Germinal center (tissue), 1 donor: ENCODE data around the gene GALNT6.

Experiments
- DNase-seq: peaks from one replicate; pipeline ENCODE4 v3.0.0; 2012; ENCODE audit warnings: mixed read lengths, low spot score

The GALNT6 gene, protein sequence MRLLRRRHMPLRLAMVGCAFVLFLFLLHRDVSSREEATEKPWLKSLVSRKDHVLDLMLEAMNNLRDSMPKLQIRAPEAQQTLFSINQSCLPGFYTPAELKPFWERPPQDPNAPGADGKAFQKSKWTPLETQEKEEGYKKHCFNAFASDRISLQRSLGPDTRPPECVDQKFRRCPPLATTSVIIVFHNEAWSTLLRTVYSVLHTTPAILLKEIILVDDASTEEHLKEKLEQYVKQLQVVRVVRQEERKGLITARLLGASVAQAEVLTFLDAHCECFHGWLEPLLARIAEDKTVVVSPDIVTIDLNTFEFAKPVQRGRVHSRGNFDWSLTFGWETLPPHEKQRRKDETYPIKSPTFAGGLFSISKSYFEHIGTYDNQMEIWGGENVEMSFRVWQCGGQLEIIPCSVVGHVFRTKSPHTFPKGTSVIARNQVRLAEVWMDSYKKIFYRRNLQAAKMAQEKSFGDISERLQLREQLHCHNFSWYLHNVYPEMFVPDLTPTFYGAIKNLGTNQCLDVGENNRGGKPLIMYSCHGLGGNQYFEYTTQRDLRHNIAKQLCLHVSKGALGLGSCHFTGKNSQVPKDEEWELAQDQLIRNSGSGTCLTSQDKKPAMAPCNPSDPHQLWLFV

DNA sequence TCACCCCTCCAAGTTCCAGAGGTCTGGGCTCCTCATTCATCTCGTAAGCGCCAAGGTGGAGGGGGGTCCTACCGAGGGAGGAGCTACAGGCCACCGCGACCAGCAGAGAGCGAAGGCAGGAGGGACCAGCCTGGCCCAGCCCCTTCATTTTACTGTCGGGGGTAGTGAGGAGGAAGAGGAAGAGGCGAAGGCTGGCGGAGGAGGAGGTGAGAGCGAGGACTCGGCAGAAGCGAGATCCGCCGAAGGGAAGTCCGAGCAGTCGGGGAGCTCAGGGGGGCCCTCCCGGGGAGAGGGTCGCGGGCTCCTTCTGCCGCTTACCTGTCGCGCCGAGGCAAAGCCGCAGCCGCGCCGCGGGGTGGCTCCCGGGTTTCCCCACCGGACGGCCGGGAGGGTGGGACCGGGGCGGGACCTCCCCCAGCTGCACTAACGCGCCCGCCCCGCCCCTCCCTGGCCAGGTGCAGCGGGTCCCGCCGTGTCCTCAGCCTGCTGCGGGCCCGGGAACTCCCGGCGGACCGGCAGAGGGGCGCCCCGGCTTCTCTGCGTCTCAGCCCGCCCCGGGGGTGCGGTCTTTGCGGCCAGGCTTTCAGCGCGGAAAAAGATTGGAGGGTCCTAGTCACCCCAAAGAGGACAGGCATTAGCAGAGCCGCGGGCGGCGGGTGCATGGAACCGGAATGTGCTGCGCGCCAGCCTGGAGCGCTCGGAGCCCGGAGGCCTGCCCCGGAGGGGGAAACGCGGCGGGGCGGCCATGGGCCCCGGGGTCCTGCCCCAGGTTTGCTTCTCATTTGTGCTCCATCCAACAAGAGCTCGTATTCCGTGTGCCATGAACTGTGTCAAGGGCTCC lies at the start of gene GALNT6:
TSS of gene GALNT6 (minus strand) at position 124 of the 841 bp plus-strand sequence. CDS start 11,625 bp downstream, outside the sequence.
- DNase-seq = peak; percentile 88

DNA sequence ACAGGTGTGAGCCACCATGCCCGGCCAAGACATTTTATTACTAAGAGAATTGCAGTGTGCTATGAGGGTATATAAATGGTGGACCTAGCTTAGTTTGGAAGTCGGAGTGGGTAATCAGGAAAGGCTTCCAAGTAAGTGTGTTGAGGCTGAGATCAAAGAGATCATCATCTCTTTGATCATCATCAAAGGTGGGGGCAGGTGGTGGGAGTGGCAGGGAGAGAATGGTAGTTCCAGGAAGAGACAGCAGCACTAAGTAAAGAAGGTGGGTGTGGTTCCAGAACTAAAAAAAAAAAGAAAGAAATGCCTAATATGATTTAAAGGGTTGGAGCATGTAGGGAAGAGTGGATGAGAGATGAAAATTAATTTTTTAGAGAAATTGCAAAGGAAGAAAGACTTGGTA lies 48.1 kb upstream of the GALNT6 start:
- no peak for DNase-seq

DNA sequence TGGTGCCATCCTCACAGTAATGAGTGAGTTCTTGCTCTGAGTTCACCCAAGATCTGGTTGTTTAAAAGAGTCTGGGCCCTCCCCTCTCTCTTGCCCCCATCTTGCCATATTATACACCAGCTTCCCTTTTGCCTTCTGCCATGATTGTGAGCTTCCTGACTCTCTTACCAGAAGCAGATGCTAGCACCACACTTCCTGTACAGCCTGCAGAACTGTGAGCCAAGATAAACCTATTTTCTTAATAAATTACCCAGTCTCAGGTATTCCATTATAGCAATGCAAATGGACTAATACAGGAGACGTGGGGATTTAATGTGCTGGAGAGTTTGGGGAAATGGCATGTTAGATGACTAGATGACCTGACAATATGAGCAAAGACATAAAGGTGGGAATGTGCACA lies 46.2 kb upstream of the GALNT6 start:
- DNase-seq = no peak

DNA sequence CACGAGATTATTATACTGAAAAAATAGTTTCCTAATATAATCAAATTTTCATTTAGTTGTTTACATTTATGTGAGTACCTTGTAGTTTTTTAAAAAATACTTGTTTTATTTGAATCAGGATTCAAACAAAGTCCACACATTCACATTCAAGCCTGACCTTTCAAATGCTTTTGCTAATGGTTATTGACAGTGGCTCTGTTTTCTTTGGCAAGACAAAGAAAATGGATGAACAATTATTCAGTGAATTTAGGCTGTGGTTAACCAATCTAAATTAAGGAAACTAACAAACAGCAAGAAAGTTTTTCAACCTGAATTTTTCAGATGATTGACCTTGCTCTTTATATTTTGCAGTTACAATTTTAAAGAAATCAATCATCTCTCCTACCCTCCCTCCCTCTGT lies 43.1 kb upstream of the GALNT6 start:
- DNase-seq = no peak

DNA sequence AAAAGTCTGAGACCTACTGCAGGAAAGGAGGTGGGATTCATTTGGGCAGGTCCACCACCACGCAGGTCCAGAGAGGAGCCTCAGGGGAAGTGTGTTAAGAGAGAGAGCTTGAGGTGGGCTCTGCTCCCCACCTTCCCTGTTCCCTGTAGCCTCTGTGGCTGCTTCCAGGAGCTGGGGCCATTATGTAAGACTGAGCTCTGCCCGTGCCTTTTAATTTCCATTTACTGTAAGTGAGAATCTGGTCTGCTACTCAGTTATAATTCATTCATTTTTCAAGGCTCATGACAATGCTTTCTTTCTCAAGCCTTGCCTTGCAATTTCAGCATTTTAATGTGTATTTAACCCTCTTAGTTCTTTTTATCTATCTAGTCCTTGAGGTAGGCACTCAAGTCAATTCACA lies 41.7 kb upstream of the GALNT6 start:
- no peak for DNase-seq

DNA sequence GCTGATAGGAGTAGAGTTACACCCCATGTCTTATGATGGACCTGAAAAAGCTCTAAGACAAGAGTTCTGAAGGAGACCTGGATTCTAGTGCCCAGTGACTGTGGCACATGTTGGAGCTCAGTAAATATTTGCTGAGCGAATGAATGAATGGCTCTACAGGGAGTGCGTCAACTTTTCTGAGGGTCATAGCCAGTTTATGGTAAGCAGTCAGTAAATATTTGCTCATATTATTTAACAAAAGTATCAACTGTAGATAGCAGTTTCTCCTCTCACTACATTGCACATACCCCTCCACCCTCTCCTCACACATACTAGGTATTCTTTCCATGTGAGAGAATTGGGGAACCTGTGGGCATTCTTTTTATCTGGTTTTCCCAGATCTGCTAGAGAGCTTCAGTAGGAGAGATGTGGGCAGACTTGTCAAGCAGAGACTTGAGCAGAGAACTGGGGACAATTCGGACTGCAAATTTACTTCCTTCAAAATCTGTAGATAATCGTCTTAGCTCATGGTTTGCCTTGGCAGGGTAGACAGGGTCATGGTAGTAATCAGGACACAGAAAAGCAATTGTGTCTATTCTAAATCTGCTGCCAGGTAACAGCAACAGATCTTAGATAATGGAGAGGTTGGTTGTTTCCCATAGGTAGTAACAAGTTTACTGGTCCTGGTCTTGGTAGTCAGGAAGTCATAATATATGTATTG lies 39.1 kb upstream of the GALNT6 start:
- DNase-seq = no peak

DNA sequence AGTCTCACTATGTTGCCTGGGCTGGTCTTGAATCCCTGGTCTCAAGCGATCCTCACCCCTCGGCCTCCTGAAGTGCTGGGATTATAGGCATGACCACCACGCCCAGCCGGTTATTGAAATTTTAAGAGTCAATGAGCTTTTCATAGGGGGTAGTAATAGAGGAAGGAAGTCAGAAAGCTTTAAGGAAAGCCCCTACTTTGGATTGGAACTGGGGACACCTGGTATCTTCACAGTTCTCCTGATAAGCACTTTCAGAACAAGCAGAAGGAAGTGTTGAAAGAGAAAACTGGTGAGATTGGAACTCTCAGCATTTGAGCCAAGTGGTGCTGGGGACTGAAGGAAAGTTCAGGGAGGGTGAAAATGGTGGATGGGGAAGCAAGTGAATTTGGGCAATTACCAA lies 38.5 kb upstream of the GALNT6 start:
- no peak for DNase-seq

DNA sequence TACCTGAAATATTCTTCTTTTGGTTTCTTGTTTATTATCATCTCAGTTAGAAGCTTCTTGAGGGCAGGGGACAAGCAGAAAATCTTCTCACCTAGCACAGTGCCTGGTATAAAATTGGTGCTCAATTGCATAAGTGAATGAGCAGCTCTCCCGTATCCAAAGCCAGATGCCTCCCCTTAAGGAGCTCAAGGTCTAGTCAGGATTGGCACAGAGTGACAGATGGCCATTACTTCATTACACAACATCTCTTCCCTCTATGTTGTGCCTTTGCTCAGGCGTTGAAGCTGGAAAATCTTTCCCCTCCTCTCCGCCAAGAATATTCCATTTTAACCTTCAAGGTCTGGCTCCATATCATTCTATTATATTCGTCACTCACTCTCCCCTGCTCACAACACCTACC lies 37.0 kb upstream of the GALNT6 start:
- DNase-seq = no peak

DNA sequence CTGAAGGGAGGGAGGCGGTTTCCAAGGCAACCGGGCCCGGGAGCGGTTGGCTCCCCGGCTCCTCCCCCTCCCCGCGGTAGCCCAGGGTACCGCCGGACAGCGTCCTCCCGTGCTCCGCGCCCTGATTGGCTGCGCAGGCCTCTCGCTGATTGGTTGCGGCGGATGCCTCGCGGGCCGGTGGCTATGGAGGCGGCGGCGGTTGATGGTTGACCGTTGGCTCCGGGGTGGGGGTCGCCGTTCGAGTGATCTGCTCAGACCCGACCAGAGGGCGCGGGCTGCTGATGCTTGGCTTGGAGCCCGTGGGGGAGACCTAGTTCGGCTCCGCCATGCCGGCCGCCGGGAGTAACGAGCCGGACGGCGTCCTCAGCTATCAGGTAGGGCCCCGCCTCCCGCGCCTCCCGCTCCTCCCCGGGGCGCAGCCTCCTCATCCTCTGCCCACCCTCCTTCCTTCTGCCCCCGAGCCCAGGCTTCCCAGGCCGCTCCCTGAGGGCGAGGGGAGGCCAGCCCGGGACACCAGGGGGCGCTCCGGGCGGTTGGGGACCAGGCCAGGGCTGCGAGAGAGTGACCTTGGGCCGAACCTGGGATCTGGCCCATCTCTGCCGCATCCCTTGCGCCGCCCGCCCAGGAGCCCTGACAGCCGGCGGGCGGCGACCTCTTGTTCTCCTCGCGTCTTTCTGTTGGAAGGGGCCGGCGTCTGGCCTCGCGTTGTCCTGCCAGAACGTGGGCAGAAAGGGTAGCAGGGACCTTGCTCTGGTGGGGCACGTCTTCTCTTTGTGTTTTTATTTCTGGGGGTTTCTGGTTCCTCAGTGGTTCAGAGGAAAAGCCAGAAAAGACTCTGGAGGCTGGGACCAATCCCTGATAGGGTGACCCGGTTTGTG lies 33.7 kb upstream of the GALNT6 start, which contains the start of gene SLC4A8:
TSS of gene SLC4A8 (plus strand) at position 170 of the 878 bp plus-strand sequence. CDS start at position 327, 157 bp downstream.
- DNase-seq = peak; percentile 95

DNA sequence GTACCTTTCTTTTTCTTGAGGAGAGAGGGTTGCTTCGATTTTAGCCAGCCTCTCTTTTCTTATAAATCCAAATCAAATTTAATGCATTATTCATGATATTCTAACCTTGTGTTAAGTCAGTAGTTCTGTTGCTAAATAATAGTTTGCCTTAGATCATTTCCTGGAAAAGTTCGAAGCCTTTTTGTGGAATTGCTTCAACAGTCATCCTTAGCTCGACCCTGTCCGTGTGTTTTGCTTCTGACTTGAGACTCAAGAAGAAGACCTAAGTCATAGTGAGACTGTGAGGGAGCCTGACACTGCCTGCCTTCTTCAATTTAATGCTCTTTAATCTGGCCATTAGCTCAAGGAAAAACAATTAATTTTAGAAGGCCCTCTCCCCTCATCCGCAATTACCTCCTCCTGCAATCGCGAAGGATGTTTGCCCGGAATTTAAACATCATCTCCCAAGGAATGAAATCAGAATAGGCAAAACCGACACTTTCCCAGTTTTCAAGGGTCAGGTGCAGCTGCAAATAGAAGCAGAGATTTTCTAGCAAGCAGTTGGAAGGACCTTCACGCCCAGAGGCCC lies 33.0 kb upstream of the GALNT6 start:
- no peak for DNase-seq

DNA sequence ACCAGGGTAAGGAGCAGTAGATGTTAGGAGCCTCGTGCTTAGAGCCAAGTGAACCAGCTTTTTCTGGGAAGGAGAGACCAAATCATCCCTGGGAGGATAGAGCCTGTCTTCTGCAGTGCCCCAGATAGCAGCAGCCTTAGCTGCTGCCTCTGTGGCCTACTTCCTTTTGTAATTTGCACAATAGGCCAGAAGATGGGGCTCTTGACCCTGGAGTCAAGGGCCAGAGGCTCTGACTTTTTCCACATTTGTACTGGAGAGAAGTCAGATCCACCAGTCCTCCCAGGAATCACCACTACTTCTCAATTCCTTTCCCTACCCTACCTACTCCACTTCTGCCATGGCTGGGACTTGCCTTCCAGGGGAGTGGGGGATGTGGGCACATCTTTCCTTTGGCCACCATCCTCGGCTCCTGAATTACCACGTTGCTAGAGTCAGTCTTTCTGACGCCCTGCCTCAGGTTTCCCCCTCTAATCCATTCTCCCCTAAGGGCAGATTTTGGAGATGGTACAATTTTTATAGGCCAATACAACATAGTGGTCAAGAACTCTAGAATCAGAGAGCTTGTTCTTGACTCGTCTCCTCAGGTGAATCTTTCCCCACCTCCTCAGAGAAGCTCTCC lies 30.2 kb upstream of the GALNT6 start:
- peak; percentile 44 for DNase-seq

DNA sequence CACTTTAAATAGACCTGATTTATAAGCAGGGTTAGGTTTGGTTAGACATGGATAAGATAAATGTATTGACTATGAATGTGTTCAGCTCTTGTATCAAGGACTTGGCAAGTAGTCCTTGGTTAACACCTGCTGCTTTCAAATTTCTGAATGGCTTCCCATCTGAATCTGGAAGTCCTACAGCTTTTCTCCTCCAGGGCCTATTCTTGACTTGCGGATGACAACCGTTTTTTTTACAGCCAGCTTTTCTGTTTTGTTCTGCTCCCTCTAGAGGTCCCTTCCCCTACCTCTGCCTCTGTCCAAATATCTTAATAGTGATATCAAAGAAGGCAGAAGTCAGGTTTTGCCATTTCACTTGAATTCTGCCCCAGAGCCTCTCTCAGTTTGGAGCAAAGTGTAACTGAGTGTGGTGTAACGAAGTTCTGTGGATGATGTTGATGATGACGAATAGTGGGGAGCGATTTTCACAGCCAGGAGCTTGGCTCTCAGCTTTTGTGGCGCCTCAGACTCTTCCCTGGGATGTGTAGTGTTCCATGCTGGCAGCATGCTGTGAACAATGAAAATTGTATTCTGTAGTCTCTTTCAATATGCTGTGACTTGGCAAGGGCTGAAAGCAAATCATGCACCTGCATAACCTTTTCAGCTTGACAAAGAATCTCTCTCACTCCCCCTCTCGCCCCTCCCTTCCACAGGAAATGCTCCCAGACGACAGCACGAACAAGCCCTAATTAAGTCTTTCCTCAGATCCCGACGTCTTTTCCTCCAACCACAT lies 28.4 kb upstream of the GALNT6 start:
- DNase-seq = no peak

DNA sequence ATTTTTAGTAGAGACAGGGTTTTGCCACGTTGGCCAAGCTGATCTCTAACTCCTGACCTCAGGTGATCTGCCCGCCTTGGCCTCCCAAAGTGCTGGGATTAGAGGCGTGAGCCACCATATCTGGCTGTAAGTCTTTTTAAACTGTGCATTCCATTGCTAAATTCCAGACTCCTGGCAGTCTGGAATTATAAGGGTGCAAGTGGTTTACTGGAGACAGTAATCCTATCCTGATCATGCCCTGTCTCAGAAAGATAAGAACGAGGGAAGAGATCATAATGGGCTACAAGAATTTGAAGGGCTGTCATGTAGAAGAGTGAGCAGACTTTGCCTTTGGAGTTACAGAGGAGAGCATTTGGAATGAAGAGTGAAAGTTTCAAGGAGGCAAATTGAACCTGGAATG lies 26.6 kb upstream of the GALNT6 start:
- DNase-seq = no peak

DNA sequence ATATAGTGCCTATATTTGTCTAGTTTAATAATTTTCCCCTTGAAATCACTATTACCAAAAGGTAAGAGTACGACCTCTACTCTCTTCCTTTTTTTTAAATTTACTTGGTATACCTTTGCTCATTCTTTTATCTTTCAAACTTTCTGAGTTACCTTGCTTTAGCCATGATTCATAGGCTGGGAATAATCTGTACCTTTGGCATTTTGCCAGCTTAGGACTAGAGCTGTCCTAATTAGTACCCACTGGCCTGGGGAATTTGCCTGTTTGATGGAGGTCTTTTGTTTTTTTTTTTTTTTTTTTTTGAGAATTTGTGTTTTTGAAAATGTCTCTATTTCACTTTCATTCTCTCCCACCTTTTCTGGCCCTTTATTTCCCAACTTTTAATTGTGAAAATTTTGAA lies 24.7 kb upstream of the GALNT6 start:
- DNase-seq = no peak

DNA sequence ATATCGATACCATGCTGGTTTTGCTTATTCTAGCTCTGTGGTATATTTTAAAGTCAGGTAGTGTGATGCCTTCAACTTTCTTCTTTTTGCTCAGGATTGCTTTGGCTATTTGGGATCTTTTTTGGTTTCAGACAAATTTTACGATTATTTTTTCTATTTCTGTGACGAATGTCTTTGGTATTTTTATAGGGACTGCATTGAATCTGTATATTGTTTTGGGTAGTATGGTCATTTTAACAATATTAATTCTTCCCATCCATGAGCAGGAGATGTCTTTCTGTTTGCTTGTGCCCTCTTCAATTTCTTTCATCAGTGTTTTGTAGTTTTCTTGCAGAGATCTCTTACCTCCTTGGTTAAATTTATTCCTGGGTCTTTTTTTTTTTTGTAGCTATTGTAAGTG lies 22.6 kb upstream of the GALNT6 start:
- no peak for DNase-seq

DNA sequence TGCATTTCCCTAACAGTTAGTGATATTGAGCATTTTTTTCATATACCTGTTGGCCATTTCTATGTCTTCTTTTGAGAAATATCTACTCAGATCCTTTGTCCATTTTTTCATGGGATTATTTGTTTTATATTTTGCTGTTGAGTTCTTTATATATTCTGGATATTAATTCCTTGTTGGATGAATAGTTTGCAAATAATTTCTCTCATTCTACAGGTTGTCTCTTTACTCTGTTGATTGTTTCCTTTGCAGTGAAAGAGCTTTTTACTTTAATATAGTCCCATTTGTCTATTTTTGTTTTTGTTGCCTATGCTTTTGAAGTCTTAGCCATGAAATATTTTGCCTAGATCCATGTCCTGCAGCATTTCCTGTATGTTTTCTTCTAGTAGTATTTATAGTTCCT lies 21.9 kb upstream of the GALNT6 start:
- DNase-seq = no peak

DNA sequence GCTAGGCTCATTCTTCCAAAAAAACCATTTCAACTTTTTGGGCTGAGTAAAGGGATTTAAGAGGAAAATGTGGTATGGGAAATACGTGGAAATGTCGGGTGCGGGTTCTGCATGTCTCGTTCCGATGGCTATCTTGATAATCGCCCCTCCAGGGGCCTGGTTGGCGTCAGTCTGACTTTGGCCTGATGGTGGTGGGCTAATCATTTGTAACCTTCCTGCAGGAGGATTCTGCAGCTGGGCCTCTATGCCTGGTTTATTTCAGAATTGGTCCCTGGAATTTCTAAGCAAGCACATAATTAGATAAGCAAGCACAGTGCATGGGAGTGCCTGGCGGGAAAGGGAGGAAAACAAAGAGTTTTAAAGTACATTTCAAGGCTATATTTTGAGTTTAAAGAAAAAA lies 18.6 kb upstream of the GALNT6 start:
- no peak for DNase-seq

DNA sequence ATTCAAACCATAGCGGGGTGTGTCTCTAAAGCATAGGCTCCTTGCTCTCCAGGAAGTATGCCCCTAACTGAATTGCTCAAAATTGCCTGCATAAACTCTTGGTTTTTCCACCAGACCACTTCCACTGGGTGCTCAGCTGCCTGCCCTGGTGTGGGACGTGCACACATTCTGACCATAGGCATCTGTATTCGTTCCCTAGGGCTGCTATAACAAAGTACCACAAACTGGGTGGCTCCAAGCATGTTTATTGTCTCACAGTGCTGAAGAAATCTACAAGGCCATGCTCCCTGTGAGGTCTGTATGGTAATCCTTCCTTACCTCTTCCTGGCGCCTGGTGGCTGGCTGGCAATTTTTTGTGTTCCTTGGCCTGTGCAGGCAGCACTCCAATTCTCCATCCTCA lies 16.4 kb upstream of the GALNT6 start:
- DNase-seq = no peak

DNA sequence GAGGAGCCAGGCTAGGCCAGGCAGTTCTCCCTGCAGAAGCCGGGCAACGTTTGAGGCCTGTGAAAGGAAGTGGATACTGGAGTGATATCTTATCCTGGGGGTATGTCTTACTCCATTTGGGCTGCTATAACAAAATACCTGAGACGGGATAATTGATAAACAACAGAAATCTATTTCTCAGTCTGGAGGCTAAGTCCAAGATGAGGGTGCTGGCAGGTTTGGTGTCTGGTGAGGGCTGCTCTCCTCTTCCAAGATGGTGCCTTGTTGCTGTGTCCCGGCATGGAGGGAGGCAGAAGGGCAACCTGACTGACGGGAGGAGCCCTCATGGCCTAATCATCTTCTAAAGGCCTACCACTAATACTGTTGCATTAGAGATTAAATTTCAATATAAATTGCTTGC lies 15.7 kb upstream of the GALNT6 start:
- no peak for DNase-seq

DNA sequence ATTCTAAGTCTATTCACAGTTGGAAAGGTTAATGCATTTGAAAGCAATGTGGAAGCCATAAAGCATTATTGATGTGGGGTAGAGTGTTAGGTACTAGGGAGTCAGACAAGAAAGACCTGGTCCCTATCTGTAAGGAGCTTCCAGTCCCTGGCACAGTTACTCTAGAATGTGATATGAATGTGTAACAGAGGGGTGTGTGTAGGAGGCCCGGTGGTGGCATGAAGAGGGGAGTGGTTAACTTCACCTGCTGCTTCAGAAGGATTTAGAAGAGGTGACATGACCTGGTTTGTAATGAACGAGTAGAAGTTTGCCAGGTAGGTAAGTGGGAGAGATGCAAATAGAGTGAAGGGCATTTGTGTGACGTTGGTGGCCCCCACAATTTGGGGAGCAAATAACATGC lies 15.1 kb upstream of the GALNT6 start:
- DNase-seq = no peak
